SK-N-SH treated with all-trans-retinoic acid at 6 μM for 48 hours (cell line): ENCODE results near the gene CSKMT.
A peak's percentile ranks its signal among the peaks of the same experiment; 100 is the strongest.

Experiments used
- ATAC-seq: fragments of 200-7000 bp; cut with Tn5 transposase; 3 replicates; pipeline ENCODE4 v1.9.1; 2020; ENCODE audit warnings: mild to moderate bottlenecking, moderate library complexity
- ARNTL ChIP-seq: fragments of 450-650 bp; formaldehyde crosslinking; IDR thresholded peaks from 2 replicates; pipeline ENCODE4 v1.5.0; 2020; ENCODE audit warnings: low read depth, mild to moderate bottlenecking, moderate library complexity, borderline replicate concordance
- BACH2 ChIP-seq: fragments of 250-450 bp; sonication (Bioruptor Pico); IDR thresholded peaks from 2 replicates; pipeline ENCODE4 v1.9.0; 2021; ENCODE audit warnings: mild to moderate bottlenecking, borderline replicate concordance
- CREB5 ChIP-seq: fragments of 250-450 bp; sonication (Bioruptor Pico); IDR thresholded peaks from 2 replicates; pipeline ENCODE4 v1.5.1; 2020; ENCODE audit warnings: low read depth, mild to moderate bottlenecking, moderate library complexity
- CSDC2 ChIP-seq: fragments of 250-450 bp; sonication (Bioruptor Pico); IDR thresholded peaks from 2 replicates; pipeline ENCODE4 v1.5.0; 2020; ENCODE audit warnings: mild to moderate bottlenecking, moderate library complexity
- ESRRG ChIP-seq: fragments of 250-450 bp; sonication (Bioruptor Pico); IDR thresholded peaks from 2 replicates; pipeline ENCODE4 v1.6.1; 2021; ENCODE audit warnings: mild to moderate bottlenecking
- GLIS3 ChIP-seq: fragments of 250-450 bp; sonication (Bioruptor Pico); IDR thresholded peaks from 2 replicates; pipeline ENCODE4 v1.5.0; 2020; ENCODE audit warnings: mild to moderate bottlenecking, moderate library complexity
- ISL1 ChIP-seq: fragments of 250-450 bp; sonication (Bioruptor Pico); IDR thresholded peaks from 2 replicates; pipeline ENCODE4 v2.1.2; 2022; ENCODE audit warnings: mild to moderate bottlenecking, moderate library complexity
- PATZ1 ChIP-seq: fragments of 250-450 bp; sonication (Bioruptor Pico); IDR thresholded peaks from 2 replicates; pipeline ENCODE4 v1.8.0; 2020; ENCODE audit warnings: mild to moderate bottlenecking, moderate library complexity, borderline replicate concordance
- POU6F1 ChIP-seq: fragments of 250-450 bp; sonication (Bioruptor Pico); IDR thresholded peaks from 2 replicates; pipeline ENCODE4 v1.8.0; 2021; ENCODE audit warnings: low read depth, mild to moderate bottlenecking, moderate library complexity, borderline replicate concordance
- PPARA ChIP-seq: fragments of 250-450 bp; sonication (Bioruptor Pico); IDR thresholded peaks from 2 replicates; pipeline ENCODE4 v1.5.0; 2020; ENCODE audit warnings: mild to moderate bottlenecking, borderline replicate concordance
- RARB ChIP-seq: fragments of 250-450 bp; sonication (Bioruptor Pico); IDR thresholded peaks from 2 replicates; pipeline ENCODE4 v1.8.0; 2021; ENCODE audit warnings: mild to moderate bottlenecking, moderate library complexity
- TCF4 ChIP-seq: fragments of 250-450 bp; sonication (Bioruptor Pico); IDR thresholded peaks from 2 replicates; pipeline ENCODE4 v1.8.0; 2021; ENCODE audit warnings: mild to moderate bottlenecking, moderate library complexity, borderline replicate concordance
- TOX ChIP-seq: fragments of 250-450 bp; sonication (Bioruptor Pico); IDR thresholded peaks from 2 replicates; pipeline ENCODE4 v1.8.0; 2021; ENCODE audit warnings: mild to moderate bottlenecking, moderate library complexity, borderline replicate concordance
- TSHZ2 ChIP-seq: fragments of 250-450 bp; sonication (Bioruptor Pico); IDR thresholded peaks from 2 replicates; pipeline ENCODE4 v1.5.0; 2020; ENCODE audit warnings: mild to moderate bottlenecking, moderate library complexity
- ZC3H10 ChIP-seq: fragments of 250-450 bp; sonication (Bioruptor Pico); IDR thresholded peaks from 2 replicates; pipeline ENCODE4 v1.5.1; 2021; ENCODE audit warnings: mild to moderate bottlenecking, moderate library complexity
- ZFP3 ChIP-seq: fragments of 250-450 bp; sonication (Bioruptor Pico); IDR thresholded peaks from 2 replicates; pipeline ENCODE4 v1.5.0; 2020; ENCODE audit warnings: mild to moderate bottlenecking, moderate library complexity
- ZNF565 ChIP-seq: fragments of 450-650 bp; formaldehyde crosslinking; conservative IDR thresholded peaks from 2 replicates; pipeline ENCODE4 v1.5.0; 2020; ENCODE audit warnings: low read depth, mild to moderate bottlenecking, moderate library complexity
- ZNF70 ChIP-seq: fragments of 450-650 bp; formaldehyde crosslinking; IDR thresholded peaks from 2 replicates; pipeline ENCODE4 v1.5.0; 2020; ENCODE audit warnings: mild to moderate bottlenecking, moderate library complexity

Gene CSKMT

GRCh38 chr11:62622476-62623089 is 42.5 kb upstream of the CSKMT start:
- ATAC-seq: no peak

GRCh38 chr11:62627713-62628112 is 37.4 kb upstream of the CSKMT start:
- TF ChIP-seq CSDC2 (no peak), TOX (CRISPR knock-in tag) (no peak), ZNF70 (CRISPR knock-in tag) (no peak), ZC3H10 (CRISPR knock-in tag) (no peak), POU6F1 (CRISPR knock-in tag) (no peak)
- ATAC-seq: peak; percentile 46

More at GRCh38 chr11:62622476-62623089, 42.5 kb upstream of the CSKMT start:
- TF ChIP-seq ZNF565 (CRISPR knock-in tag): no peak
- no peak for TF ChIP-seq PATZ1 (CRISPR knock-in tag)
- no peak for TF ChIP-seq ESRRG
- no peak for TF ChIP-seq POU6F1 (CRISPR knock-in tag)
- TF ChIP-seq ARNTL (CRISPR knock-in tag): no peak
- TF ChIP-seq PPARA: no peak
- TF ChIP-seq CSDC2: no peak
- no peak for TF ChIP-seq TCF4 (CRISPR knock-in tag)
- TF ChIP-seq TSHZ2 (CRISPR knock-in tag): no peak

- TF ChIP-seq ARNTL (CRISPR knock-in tag) (no peak), PPARA (no peak), TCF4 (CRISPR knock-in tag) (no peak), CREB5 (CRISPR knock-in tag) (no peak), BACH2 (CRISPR knock-in tag) (no peak), TOX (CRISPR knock-in tag) (no peak), CSDC2 (no peak), ZFP3 (CRISPR knock-in tag) (no peak), ISL1 (CRISPR knock-in tag) (no peak)
- no peak for ATAC-seq
These were observed 32.6 kb upstream of the CSKMT start for GRCh38 chr11:62632492-62632891.

GRCh38 chr11:62644220-62644619 is 20.9 kb upstream of the CSKMT start:
- TF ChIP-seq GLIS3 (CRISPR knock-in tag) (no peak), ZNF70 (CRISPR knock-in tag) (no peak), CREB5 (CRISPR knock-in tag) (no peak), BACH2 (CRISPR knock-in tag) (no peak), RARB (CRISPR knock-in tag) (no peak), ZC3H10 (CRISPR knock-in tag) (no peak), TSHZ2 (CRISPR knock-in tag) (no peak), TOX (CRISPR knock-in tag) (no peak)
- TF ChIP-seq, all 23 proteins: peak for 0
- no peak for ATAC-seq
